ENCODE data around the gene GSK3A. TPM values are rescaled to one million over a fixed set of nuclear protein-coding genes. Genes with fewer than 3 reads are reported as not detected.

Gene GSK3A
- total RNA-seq, 1 donor from 2014 or later = 27.0 TPM

DNA sequence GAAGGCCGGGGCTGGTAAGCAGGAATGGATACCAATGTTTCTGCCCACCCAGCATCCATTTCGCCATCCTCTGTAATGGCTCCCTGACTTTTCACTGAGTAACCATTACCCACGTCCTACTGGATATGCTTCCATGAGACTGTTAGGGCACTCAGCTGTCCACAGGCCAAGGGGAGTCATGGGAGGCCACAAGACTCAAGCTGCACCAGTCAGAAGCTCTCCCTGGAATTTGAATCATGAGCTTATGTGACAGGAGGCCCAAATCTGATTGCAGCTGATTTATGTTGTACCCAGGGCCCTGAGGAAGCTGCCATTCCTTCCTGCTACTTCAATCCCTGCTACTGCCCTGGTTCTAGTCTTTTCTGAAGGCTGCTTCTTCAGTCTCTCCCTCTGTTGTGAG is 53.3 kb downstream of the GSK3A start:
- H3K36me3 ChIP-seq = no peaks in the 10 kb centered on the region
- H3K27me3 ChIP-seq = no peaks in the 10 kb centered on the region
- no peak for DNase-seq (ENCODE audit: low spot score in 2 of 2)
- no peaks in the 10 kb centered on the region for H3K9me3 ChIP-seq
- intact Hi-C loops (cut with DNase I) = no loop called here
- H3K4me1 ChIP-seq = no peaks in the 10 kb centered on the region
- TF ChIP-seq, protein P1, sequence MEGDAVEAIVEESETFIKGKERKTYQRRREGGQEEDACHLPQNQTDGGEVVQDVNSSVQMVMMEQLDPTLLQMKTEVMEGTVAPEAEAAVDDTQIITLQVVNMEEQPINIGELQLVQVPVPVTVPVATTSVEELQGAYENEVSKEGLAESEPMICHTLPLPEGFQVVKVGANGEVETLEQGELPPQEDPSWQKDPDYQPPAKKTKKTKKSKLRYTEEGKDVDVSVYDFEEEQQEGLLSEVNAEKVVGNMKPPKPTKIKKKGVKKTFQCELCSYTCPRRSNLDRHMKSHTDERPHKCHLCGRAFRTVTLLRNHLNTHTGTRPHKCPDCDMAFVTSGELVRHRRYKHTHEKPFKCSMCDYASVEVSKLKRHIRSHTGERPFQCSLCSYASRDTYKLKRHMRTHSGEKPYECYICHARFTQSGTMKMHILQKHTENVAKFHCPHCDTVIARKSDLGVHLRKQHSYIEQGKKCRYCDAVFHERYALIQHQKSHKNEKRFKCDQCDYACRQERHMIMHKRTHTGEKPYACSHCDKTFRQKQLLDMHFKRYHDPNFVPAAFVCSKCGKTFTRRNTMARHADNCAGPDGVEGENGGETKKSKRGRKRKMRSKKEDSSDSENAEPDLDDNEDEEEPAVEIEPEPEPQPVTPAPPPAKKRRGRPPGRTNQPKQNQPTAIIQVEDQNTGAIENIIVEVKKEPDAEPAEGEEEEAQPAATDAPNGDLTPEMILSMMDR (IDR thresholded peaks at IDR 0.05) = no peak
- no peak overlapping the region for H3K27ac ChIP-seq
- no peak overlapping the region for H3K4me3 ChIP-seq

DNA sequence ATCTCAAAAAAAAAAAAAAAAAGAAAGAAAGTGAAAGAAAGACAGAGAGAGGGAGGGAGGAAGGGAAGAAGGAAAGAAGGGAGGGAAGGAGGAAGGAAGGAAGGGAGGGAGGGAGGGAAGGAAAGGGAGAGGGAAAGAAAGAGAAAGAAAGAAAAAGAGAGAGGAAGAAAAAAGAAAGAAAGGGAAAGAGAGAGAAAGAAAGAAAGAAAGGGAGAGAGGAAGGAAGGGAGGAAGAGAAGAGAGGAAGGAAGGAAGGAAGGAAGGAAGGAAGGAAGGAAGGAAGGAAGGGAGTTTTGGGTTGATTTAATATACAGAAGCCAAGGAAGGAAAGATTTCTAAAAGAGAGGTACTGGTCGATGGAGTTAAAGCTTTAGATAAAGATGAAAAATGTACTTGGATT is 53.7 kb downstream of the GSK3A start:
- intact Hi-C loops (cut with DNase I) = no loop called here
- no peak overlapping the region for H3K27ac ChIP-seq
- no peaks in the 10 kb centered on the region for H3K27me3 ChIP-seq
- no peaks in the 10 kb centered on the region for H3K4me1 ChIP-seq
- H3K4me3 ChIP-seq = no peak overlapping the region
- no peak for DNase-seq (ENCODE audit: low spot score in 2 of 2)
- no peaks in the 10 kb centered on the region for H3K9me3 ChIP-seq
- TF ChIP-seq, protein P1 (IDR thresholded peaks at IDR 0.05) = no peak
- H3K36me3 ChIP-seq = no peaks in the 10 kb centered on the region

DNA sequence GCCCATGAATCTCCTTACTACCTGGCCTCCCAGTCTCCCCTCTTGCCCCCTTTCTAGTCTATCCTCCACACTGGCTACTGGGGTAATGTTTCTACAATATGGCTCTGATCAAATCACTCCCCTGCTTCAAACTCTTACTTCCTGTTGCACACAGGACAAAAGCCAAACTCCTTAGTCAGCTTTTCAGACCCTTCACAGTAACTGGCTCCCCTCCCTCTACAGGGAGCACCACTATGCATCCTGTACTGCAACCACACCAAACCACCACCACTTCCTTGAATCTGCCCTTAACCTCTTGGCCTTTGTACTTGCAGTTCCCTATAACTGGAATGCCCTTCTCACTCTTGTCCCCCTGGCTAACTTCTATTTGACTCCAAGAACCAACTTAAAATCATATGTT is 57.1 kb downstream of the GSK3A start:
- Histone ChIP-seq H3K4me3 (no peak overlapping the region), H3K4me1 (no peaks in the 10 kb centered on the region), H3K27ac (no peak overlapping the region), H3K9me3 (no peaks in the 10 kb centered on the region), H3K36me3 (no peaks in the 10 kb centered on the region), H3K27me3 (peaks cover 5% of the 10 kb centered on the region)
- no peak for DNase-seq (ENCODE audit: low spot score in 2 of 2)
- intact Hi-C loops (cut with DNase I) = loop anchor here (2.0 kb wide), 1 partner anchor 52 kb away; the partner anchor contains the start of gene POU2F2
- TF ChIP-seq, protein P1 (IDR thresholded peaks at IDR 0.05) = no peak

DNA sequence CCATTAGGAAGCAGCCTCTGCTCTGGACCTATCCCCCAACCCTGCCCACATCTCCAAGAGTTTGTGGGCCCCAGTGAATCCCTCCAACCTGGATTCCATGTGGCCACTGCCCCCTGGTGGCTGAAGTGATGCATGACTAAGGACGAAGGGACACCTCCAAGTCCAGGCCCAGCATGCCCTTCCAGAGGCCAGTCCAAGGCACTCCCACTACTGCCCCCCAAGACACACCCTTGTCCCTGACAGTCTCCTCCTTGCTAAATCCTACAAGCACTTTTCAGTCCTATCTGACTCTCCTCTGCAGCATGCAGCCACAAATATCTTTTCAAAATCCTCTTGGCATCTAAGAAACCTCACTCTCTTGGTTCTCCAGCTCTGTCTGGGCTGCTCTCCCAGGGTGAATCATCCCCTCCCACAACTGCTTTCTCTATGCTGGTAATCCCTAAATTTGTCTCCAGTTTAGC is 58.0 kb downstream of the GSK3A start:
- DNase-seq (ENCODE audit: low spot score in 2 of 2) = peak in 1 of 2 donors; percentile 87
- H3K36me3 ChIP-seq = no peaks in the 10 kb centered on the region
- intact Hi-C loops (cut with DNase I) = loop anchor here (1.0 to 2.0 kb wide), 2 partner anchors 52 to 76 kb away; partner anchors contain the start of gene POU2F2

More for the DNA sequence above, 58.0 kb downstream of the GSK3A start:
- Histone ChIP-seq H3K9me3 (no peaks in the 10 kb centered on the region), H3K4me3 (no peak overlapping the region), H3K27me3 (peaks cover 8% of the 10 kb centered on the region), H3K27ac (no peak overlapping the region), H3K4me1 (no peaks in the 10 kb centered on the region)
- TF ChIP-seq, protein P1 (IDR thresholded peaks at IDR 0.05) = peak; percentile 68 to 82 (median 76)

Other genes starting within 250 kb of the GSK3A start
- 1.1 TPM for gene ATP1A3, start 248.4 kb downstream of the GSK3A start, total RNA-seq
- gene GRIK5, start 172.4 kb downstream of the GSK3A start, total RNA-seq = 15.5 TPM
- gene ZNF574, start 166.4 kb downstream of the GSK3A start, total RNA-seq = 14.9 TPM
- gene POU2F2, start 110.2 kb downstream of the GSK3A start, total RNA-seq = not detected
- 30.2 TPM for gene DEDD2, start 24.9 kb downstream of the GSK3A start, total RNA-seq
- gene ZNF526, start 22.3 kb downstream of the GSK3A start, total RNA-seq = 7.0 TPM
- 51.6 TPM for gene ERF, start 12.5 kb upstream of the GSK3A start, total RNA-seq
- gene CIC, start 26.6 kb upstream of the GSK3A start, total RNA-seq = 247 TPM
- not detected for gene PRR19, start 59.5 kb upstream of the GSK3A start, total RNA-seq
- 88.9 TPM for gene PAFAH1B3, start 60.0 kb upstream of the GSK3A start, total RNA-seq
- not detected for gene TMEM145, start 70.7 kb upstream of the GSK3A start, total RNA-seq
- 61.8 TPM for gene MEGF8, start 83.0 kb upstream of the GSK3A start, total RNA-seq
- gene CNFN, start 147.7 kb upstream of the GSK3A start, total RNA-seq = not detected
- 102 TPM for gene LIPE, start 184.8 kb upstream of the GSK3A start, total RNA-seq
- gene CXCL17, start 200.3 kb upstream of the GSK3A start, total RNA-seq = not detected

Measured in ascending aorta (tissue), 2 donors.